ENCODE measurements around the gene UBL3.

Gene UBL3

DNA sequence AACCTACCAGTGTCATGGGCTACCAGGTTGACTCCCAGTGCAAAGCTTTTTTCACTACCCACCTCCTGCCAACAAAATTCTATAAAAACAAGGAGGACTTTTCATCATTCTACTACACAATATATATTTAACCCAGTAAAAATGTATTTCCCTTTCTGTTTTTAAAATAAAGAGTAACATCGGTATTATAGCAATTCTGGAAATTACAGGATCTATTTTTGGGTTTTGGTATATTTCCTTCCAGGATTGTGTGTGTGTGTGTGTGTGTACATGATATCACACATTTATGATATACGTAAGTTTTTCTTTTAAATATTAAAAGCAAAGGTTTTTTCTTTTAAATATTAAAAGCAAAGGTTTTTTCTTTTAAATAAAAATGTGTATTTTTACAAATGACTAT is 6.0 kb upstream of the UBL3 start:
- no peak for DNase-seq

- DNase-seq = no peak
Measured at GRCh38 chr13:29855784-29856183, 5.4 kb upstream of the UBL3 start.

DNA sequence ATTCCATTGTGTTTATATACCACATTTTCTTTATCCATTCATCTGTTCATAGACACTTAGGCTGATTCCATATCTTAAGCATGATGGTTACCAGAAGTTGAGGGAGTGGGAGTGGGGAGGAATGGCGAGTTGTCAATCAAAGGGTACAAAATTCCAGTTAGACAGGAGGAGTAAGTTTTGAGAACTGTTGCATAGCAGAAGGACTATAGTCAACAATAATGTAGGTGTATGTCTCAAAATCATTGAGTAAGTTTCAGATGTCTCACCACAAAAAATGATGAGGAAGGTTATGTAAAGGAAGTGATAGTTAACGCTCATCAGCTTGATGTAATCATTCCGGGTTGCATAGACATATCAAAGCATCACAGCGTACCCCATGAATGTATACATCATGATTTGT is 4.6 kb upstream of the UBL3 start:
- no peak for DNase-seq

DNA sequence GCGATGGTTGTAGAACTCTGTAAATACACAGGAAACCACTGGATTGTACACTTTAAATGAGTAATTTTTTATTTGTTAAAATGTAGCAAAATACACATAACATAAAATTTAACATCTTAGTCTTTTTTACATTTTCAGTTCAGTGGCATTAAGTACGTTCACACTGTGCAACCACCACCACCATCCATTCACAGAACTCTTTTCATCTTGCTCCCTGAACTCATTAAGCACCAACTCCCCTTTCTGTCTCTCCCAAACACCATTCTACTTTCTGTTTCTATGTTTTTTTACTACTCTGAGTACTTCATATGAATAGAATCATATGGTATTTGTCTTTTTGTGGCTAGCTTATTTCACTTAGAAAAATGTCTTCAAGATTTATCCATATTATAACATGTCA is 2.7 kb upstream of the UBL3 start:
- no peak for DNase-seq

DNA sequence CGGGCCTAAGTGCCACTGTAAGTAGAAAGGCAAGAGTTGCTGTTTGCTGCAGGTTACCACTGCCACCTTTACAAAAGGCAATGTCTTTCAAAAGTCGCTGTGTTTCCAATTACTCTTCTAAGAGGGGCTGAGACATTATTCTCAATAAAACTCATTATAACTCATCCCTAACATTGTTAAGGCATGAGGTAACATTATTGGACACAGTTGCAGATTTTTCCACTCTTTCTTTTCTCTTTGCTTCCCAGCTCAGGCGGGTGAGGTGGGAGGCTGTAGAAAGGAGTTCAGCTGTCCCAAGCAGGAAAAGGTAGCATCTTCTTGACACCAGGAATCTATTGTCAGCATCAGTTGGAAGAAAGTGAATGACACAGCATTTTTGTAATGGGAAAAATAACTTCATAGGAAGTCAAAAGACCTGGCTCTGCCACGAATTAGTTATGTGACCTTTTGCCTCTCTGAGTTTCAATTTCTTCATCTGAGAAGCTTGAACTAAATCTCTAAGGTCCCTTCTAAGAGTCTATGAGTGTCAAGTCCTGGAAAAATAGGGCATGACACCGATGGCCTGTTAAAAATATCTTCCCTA is 2.1 kb upstream of the UBL3 start:
- DNase-seq = no peak

DNA sequence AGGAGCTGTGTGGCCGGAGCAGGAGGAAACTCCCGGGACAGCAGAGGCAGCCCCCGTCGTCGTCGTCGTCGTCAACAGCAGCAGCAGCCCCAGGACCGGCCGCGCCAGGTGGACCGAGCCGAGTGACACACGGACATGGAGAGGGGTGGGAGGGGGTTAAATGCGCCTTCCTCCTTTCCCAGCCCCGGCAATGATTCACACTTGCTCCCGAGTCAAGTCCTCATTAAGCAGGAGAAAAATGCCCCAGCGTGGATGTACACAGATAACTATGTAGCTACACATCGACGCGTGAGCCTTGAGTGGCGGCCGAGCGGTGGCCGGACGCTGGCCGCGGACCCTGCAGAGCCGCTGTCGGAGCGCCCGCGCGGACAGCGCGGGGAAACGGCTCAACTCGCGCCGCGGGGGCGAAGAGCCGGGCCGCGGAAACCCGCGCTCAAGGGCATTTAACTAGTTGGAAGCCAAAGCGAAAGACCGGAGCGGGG is 645 bp downstream of the UBL3 start:
- peak; percentile 49 for DNase-seq

GRCh38 chr13:29849071-29849631 is 1.3 kb downstream of the UBL3 start:
- peak; percentile 67 for DNase-seq

GRCh38 chr13:29847501-29847983 is 2.9 kb downstream of the UBL3 start:
- DNase-seq = peak; percentile 22

DNA sequence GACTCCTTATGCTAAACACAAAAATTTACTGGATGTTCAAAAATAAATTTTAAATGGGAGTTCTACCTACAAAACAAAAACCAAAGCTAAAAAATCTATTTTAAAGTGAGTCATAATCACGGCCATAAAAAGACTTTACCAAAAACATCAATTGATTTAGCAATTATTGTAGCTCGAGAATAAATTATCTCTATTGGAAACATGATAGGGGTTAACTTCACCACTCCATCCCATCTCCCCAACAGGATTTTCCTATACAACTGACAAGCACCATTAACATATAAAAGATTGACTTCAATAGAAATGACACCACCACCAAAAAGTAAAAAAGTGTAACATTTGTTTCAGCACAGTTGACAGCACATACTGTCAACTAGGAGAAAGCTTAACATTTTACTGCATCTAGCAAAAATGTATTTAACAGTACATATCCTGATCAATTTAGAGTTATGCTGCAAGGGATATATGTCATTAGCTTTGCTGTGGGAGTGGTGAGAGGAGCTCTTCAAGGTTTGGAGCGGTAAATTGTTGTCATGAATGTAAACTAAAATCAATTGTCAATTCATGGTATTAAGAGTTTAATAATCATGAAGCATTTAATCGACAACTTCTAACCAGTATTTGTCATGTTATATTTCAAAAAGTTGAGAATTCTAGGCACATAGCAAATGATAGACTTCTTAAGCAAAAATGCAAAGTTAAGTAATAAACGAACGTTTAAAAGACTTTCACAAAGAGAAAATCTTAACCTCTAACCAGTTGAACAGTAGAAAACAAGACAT is 3.8 kb downstream of the UBL3 start:
- no peak for DNase-seq

GRCh38 chr13:29845440-29846056 is 4.9 kb downstream of the UBL3 start:
- DNase-seq = peak; percentile 38

DNA sequence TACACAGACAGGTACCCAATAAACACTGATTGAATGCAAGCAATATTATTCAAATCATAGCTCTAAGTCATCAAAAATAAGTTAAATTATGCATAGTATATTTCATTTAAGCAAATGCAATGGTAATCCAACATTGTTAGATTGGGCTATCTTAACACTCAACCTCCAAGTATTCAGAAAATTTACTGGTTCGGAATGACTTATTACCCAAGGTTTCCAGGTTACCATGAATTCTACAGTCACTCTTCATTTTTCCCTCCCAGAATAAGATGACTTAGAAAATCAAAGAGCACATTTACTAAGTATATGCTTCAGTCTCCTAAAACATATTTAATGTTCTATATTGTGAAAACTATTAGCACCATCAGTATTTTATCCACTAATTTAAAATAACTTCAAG is 6.0 kb downstream of the UBL3 start:
- DNase-seq = no peak

DNA sequence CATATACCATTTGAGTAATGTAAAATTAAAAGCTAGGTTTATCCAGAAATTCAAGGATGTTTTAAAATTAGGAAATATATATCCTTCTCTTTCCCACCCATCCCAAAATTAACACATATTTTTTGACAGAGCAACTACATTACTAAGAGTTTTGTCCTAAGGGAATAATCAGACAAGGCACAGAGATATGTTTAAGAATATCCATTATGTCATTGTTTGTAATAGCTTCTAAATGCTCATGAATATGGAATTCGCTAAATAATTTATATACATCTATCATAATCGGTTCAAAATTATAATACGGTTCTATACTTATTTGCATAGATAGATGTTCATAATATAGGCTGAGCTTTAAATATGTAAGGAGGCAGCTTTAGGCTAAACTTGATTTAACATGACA is 9.8 kb downstream of the UBL3 start:
- DNase-seq = no peak

GRCh38 chr13:29835280-29836061 is 14.9 kb downstream of the UBL3 start:
- no peak for DNase-seq

DNA sequence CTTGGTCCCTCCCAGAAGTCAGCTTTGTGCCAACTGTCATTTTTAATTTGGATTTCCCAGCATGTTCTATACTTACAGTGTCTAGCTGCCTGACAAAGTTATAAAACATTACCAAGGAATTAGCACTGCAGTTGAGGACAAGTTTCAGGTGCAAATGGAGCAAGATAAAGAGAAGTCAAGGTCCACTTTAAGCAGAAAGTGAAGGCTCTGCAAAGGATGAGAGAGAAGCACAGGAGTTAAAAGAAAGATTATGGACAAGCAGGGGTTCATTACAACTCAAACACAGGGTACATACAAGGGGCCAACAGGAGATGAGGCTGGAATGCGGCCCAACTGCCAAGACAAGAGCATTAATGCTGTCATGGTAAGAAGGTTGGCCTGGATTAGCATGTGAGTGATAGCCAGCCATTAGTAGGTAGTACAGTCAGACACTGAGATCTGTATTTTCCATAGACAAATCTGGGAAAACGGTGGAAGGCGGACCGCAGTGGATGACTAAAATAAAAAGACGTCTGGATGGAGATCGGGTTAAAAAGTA is 17.6 kb downstream of the UBL3 start:
- DNase-seq = no peak

GRCh38 chr13:29830000-29830399 is 20.4 kb downstream of the UBL3 start:
- no peak for DNase-seq

GRCh38 chr13:29819143-29819542 is 31.3 kb downstream of the UBL3 start:
- no peak for DNase-seq

DNA sequence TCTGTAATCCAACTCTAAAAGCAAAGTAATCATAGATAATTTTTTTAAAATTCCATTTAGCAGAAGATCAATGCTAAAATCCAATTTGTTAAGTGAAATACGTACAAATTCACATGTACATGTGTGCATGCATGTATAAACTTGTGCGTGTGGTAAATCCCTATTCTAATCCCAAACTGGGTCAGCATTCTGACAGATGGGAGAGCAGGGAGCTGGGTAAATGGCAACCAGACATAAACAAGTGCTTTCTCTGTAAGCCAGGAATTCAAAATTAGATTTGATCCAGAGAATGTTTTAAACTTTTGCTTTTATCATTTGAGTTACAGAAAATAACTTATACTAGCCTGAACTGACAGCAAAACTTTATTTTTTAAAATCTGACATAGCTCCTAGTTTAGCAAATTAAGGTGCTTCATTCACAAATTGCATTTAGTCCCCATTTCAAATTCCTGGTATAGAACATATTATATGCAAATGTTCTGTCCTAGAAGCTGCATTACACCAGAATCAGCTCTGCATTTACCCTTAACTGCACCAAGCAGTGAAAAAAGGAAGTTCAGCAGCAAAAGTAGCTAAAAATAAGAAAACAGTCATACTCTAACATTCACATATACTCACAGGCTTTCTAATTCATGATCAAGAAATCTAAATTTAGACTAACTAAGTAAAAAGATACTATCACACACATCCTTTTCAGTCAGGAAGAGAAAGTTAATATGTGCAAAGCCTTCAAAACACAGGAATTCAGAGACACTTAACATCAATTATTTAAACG is 32.6 kb downstream of the UBL3 start:
- peak; percentile 39 for DNase-seq

DNA sequence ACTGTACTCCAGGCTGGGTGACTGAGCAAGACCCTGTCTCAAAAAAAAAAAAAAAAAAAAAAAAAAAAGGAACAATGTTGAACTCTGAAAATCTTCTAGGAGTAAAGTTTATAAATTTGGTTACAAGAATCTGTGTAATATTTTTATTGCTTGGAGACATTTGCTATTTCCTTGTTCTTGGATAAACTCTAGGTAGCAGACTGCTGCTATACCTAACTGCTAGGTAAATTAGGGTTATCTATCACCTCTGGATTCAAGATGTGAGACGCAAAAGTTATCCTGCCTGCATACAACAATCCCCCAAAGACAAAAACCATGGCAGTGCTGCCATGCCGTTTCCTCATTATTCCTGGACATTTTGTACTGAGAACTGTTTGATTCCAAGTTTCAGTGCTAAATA is 33.7 kb downstream of the UBL3 start:
- no peak for DNase-seq

DNA sequence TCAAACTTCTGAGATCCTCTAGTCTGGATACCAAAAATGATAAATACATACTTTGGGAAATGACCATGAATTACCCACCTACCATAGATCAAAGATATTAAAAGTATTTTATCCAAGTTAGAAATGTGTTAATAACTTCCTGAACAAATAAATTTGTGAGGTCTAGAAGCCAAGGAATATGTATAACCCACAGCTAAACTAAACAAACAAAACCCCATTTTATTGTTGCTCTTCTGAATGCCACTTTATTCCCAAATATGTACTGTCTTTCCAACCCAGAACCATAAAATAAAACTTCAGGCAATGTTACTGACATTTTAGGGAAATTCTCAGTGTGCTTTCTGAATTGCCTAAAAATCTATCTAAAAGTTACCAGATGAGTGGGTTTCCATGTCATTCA is 35.1 kb downstream of the UBL3 start:
- no peak for DNase-seq

- DNase-seq = no peak
Measured at GRCh38 chr13:29810898-29811297, 39.5 kb downstream of the UBL3 start.

DNA sequence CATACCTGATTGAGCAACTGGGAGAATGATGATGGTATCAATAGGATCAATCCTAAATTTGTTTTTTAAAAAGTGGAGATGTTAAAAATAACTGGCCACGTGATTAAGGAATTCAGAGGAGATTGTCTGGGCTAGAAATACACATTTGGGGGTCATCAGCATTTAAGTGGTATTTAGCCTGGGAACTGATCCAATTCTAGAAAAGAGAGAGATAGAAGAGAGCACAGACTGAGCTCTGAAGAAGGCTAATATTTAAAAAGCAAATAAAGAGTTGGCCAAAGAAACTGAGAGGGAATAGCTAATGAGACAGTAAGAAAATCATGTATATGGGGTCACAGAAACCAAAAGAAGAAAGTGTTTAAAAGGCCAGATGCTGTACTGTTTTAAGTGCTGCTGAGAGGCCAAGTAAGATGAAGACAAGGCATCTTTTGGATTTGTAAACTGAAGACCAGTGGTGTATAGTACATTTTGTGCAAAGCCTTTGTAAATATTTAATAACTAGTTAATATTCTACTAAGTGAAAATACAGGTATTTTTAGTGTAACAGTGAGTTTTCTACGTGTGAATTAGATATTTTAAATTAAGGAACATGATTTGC is 40.2 kb downstream of the UBL3 start:
- no peak for DNase-seq
